ENCODE measurements around the gene MBNL2. TPM values are rescaled to one million over a fixed set of nuclear protein-coding genes. Genes with fewer than 3 reads are reported as not detected.
A peak's percentile ranks its signal among the peaks of the same experiment; 100 is the strongest.

The MBNL2 gene
- total and polyA plus RNA-seq, 2 of the 13 experiments (the other 11 are each of a cell fraction or from before 2014, with no cell fraction given): 30.8 to 59.0 TPM

DNA sequence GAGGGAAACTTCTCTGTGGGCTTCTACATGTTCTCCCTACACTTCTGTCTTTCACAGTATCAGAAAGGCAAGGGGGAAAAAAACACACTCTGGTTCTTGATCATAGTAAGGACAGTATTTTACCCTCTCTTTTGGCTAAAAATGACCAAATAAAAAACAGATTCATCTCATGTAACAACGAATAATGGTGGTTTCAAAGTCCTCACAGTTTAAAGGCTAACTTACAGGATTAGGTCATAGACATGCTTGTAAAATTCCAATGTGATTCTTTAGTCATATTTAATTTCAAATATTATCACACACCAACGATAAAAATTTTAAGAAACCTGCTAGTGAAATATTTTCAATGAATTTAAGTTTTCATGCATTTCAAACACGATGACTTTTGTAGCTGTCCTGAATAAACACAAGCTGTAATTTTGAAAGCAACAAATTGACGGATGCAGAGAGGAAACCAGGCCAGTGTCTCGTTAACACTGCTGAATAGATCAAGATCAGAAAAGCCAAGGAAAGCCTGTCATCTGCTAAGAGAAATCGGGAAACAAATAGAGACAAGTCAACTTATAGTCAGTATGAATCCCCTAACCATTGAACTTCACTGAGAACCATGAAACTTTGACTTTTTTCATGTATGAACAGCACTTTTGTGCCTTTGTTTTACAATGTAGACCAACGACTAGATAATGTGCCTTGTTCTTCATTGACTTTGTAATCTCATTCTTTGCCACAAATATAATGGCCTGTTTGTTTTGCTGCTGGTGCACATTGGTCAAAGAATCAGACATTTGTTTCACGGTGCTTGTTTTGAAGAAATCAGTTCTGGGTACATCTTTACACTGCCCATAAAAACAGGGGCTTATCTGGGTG is 22.0 kb downstream of the MBNL2 start (continued):
- TF ChIP-seq, protein P1, sequence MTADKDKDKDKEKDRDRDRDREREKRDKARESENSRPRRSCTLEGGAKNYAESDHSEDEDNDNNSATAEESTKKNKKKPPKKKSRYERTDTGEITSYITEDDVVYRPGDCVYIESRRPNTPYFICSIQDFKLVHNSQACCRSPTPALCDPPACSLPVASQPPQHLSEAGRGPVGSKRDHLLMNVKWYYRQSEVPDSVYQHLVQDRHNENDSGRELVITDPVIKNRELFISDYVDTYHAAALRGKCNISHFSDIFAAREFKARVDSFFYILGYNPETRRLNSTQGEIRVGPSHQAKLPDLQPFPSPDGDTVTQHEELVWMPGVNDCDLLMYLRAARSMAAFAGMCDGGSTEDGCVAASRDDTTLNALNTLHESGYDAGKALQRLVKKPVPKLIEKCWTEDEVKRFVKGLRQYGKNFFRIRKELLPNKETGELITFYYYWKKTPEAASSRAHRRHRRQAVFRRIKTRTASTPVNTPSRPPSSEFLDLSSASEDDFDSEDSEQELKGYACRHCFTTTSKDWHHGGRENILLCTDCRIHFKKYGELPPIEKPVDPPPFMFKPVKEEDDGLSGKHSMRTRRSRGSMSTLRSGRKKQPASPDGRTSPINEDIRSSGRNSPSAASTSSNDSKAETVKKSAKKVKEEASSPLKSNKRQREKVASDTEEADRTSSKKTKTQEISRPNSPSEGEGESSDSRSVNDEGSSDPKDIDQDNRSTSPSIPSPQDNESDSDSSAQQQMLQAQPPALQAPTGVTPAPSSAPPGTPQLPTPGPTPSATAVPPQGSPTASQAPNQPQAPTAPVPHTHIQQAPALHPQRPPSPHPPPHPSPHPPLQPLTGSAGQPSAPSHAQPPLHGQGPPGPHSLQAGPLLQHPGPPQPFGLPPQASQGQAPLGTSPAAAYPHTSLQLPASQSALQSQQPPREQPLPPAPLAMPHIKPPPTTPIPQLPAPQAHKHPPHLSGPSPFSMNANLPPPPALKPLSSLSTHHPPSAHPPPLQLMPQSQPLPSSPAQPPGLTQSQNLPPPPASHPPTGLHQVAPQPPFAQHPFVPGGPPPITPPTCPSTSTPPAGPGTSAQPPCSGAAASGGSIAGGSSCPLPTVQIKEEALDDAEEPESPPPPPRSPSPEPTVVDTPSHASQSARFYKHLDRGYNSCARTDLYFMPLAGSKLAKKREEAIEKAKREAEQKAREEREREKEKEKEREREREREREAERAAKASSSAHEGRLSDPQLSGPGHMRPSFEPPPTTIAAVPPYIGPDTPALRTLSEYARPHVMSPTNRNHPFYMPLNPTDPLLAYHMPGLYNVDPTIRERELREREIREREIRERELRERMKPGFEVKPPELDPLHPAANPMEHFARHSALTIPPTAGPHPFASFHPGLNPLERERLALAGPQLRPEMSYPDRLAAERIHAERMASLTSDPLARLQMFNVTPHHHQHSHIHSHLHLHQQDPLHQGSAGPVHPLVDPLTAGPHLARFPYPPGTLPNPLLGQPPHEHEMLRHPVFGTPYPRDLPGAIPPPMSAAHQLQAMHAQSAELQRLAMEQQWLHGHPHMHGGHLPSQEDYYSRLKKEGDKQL (CRISPR knock-in tag; IDR thresholded peaks at IDR 0.05; ENCODE audit: low read depth): 0 out of 2 replicates have a peak, but pooled peaks have one; percentile 10
- no peak for TF ChIP-seq ZNF547 (CRISPR knock-in tag; IDR thresholded peaks at IDR 0.05)
- TF ChIP-seq ZNF331 (CRISPR knock-in tag; IDR thresholded peaks at IDR 0.05): 0 out of 2 replicates have a peak, but pooled peaks have one; percentile 57
- TF ChIP-seq, protein P2, sequence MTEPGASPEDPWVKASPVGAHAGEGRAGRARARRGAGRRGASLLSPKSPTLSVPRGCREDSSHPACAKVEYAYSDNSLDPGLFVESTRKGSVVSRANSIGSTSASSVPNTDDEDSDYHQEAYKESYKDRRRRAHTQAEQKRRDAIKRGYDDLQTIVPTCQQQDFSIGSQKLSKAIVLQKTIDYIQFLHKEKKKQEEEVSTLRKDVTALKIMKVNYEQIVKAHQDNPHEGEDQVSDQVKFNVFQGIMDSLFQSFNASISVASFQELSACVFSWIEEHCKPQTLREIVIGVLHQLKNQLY (CRISPR knock-in tag; IDR thresholded peaks at IDR 0.05): 0 out of 2 replicates have a peak, but pooled peaks have one; percentile 1
- no peak; the same call in 1 of the 2 replicates for TF ChIP-seq ONECUT2 (CRISPR knock-in tag; IDR thresholded peaks at IDR 0.05)
- peak; percentile 42; the same call in 1 of the 2 replicates for TF ChIP-seq CEBPG (CRISPR knock-in tag; IDR thresholded peaks at IDR 0.05)
- TF ChIP-seq SIX4 (CRISPR knock-in tag; IDR thresholded peaks at IDR 0.05): peak; percentile 38; the same call in 1 of the 2 replicates
- no peak for TF ChIP-seq NFYB (CRISPR knock-in tag; IDR thresholded peaks at IDR 0.05)
- TF ChIP-seq, protein P3, sequence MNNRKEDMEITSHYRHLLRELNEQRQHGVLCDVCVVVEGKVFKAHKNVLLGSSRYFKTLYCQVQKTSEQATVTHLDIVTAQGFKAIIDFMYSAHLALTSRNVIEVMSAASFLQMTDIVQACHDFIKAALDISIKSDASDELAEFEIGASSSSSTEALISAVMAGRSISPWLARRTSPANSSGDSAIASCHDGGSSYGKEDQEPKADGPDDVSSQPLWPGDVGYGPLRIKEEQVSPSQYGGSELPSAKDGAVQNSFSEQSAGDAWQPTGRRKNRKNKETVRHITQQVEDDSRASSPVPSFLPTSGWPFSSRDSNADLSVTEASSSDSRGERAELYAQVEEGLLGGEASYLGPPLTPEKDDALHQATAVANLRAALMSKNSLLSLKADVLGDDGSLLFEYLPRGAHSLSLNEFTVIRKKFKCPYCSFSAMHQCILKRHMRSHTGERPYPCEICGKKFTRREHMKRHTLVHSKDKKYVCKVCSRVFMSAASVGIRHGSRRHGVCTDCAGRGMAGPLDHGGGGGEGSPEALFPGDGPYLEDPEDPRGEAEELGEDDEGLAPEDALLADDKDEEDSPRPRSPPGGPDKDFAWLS (CRISPR knock-in tag; IDR thresholded peaks at IDR 0.05; ENCODE audit: borderline replicate concordance): no peak
- TF ChIP-seq, protein P4, sequence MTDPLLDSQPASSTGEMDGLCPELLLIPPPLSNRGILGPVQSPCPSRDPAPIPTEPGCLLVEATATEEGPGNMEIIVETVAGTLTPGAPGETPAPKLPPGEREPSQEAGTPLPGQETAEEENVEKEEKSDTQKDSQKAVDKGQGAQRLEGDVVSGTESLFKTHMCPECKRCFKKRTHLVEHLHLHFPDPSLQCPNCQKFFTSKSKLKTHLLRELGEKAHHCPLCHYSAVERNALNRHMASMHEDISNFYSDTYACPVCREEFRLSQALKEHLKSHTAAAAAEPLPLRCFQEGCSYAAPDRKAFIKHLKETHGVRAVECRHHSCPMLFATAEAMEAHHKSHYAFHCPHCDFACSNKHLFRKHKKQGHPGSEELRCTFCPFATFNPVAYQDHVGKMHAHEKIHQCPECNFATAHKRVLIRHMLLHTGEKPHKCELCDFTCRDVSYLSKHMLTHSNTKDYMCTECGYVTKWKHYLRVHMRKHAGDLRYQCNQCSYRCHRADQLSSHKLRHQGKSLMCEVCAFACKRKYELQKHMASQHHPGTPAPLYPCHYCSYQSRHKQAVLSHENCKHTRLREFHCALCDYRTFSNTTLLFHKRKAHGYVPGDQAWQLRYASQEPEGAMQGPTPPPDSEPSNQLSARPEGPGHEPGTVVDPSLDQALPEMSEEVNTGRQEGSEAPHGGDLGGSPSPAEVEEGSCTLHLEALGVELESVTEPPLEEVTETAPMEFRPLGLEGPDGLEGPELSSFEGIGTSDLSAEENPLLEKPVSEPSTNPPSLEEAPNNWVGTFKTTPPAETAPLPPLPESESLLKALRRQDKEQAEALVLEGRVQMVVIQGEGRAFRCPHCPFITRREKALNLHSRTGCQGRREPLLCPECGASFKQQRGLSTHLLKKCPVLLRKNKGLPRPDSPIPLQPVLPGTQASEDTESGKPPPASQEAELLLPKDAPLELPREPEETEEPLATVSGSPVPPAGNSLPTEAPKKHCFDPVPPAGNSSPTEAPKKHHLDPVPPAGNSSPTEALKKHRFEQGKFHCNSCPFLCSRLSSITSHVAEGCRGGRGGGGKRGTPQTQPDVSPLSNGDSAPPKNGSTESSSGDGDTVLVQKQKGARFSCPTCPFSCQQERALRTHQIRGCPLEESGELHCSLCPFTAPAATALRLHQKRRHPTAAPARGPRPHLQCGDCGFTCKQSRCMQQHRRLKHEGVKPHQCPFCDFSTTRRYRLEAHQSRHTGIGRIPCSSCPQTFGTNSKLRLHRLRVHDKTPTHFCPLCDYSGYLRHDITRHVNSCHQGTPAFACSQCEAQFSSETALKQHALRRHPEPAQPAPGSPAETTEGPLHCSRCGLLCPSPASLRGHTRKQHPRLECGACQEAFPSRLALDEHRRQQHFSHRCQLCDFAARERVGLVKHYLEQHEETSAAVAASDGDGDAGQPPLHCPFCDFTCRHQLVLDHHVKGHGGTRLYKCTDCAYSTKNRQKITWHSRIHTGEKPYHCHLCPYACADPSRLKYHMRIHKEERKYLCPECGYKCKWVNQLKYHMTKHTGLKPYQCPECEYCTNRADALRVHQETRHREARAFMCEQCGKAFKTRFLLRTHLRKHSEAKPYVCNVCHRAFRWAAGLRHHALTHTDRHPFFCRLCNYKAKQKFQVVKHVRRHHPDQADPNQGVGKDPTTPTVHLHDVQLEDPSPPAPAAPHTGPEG (CRISPR knock-in tag; IDR thresholded peaks at IDR 0.05): no peak
